Amygdala (tissue), 56 donors: ENCODE data around the gene CD96.

Experiments used
- DNase-seq, 56 donors: peaks; one replicate each; lab custom pipeline; 2025; lab: John Stamatoyannopoulos, UW

CD96 gene

DNA sequence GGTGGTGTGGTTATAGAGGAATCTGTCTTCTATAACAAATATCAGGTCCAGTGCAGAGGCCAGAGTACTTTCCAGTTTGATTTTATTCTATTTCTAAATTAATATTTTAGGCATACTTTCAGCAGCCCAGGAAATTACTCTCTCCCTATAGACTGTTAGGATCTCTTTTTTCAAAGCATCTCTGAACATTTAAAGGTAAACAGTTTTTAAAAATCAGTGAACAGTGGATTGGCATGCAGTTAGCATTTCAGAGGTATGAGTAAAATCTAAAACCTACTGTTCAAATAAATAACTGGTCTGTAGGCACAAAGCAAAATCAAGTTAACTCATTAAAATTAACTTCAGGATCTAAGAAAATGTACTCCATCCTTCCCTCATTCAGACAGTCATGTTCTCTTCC is 50.1 kb downstream of the CD96 start:
- DNase-seq: no peak

DNA sequence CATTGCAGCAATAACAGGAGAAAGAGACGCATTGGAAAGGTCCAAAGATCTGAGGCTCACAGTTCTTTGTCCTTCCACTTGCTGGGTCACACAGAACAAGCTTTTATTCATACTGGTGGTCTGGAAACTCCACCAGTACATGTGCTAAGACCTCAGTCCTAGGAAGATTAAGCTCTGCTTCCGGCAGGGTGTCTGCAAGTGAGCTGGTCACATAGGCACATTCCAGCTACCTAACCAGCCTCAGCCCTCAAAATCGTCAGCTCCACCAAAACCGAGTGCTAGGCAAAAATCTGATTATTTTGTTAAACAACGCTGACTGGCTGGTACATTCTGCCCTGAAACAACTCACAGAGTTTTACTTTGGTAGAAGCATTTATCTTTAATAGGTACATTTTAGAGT is 50.9 kb downstream of the CD96 start:
- no peak for DNase-seq

DNA sequence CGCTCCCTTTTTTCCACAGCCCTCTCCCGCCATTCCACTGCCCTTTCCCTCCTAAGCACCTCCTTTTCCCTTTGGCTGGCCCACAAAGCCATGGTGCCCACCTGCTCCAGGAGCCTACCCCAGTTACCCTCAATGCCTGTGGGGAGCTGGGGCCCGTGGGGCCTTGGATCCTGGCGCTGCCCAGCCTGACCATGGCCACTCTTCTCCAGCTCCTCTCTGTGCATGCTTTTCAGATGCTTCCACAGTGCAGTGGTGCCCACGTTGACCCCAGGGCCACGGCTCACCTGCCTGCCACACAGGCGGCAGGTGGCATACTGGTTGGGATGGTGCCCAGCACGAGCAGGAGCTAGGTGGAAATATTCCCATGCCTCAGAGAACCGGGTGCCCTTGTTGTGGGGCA is 51.7 kb downstream of the CD96 start:
- no peak for DNase-seq

DNA sequence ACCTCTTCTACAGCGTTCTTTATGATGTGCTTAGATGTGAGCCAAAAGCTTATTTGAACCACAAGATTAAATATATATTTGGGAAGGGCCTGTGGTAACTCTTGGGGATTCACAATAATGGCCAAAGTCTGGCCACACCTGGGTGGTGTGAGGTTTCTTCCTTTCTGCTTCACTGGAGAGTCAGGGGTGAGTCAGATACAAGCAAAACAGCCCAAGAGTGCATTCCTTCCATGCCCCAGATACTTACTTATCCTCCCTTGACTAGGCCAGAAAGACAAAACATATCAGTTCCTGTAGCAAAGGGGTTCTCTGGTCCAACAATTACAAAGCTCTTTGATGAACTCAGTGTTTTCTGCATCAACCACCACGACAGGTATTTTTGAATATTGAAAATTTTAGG is 52.2 kb downstream of the CD96 start:
- no peak for DNase-seq

DNA sequence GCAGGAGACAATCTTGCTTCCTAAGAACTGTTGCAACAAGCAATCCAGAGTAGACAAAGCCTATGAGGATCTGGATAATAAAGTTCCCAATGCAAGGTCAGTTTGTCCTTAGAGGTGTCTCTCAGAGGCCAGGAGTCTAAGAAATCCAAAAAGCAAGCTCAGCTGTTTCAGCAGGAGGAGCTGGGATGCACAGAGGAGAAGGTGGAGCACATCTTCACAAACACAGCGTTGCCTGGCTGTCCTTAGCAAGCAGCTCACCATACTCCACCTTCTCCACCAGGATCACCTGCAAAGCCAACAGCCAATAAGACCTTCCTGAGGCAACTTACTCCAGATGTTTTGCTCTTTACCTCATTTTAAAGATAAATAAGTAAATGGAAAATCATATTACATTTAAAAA is 52.8 kb downstream of the CD96 start:
- no peak for DNase-seq

DNA sequence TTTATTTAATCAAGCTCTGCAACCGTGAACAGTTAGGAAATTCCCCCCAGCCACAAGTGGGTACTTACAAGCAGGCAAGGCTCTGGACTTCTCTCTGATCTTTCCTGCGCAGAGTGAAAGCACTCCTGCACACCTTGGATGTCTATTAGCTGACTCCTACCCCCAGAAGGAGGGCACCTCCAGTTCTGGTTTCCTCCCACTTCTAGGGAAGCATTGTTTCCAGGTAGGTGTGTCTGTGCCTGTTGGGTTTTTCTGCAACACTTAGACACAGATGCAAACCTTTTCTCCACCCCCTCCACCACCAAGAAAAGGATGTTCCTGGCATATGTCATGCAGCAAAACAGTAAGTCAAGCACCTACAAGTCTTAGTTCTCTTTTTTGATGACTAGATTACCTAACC is 53.2 kb downstream of the CD96 start, which contains the start of gene ZBED2:
ZBED2 (minus strand) TSS at position 115 of the 400 bp plus-strand sequence. CDS start 1,145 bp downstream, outside the sequence.
- no peak for DNase-seq

DNA sequence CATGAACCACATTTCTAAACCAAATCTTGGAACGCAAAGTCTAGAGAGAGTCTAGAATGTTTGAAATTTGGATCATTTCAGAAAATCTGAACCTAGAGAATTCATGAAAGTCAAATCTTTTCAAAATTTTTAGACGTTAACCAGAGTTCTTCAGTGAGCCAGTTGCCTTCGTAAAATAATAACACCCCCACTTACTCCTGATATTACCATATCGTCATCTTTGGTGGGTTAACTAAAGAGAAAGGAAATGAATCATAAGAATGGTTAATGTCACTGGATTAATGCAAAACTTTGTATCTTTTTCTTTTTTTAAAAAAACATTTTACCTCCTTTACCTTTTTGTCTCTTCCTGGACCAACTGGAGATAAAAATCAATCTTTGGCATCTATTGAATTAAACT is 54.3 kb downstream of the CD96 start:
- no peak for DNase-seq

DNA sequence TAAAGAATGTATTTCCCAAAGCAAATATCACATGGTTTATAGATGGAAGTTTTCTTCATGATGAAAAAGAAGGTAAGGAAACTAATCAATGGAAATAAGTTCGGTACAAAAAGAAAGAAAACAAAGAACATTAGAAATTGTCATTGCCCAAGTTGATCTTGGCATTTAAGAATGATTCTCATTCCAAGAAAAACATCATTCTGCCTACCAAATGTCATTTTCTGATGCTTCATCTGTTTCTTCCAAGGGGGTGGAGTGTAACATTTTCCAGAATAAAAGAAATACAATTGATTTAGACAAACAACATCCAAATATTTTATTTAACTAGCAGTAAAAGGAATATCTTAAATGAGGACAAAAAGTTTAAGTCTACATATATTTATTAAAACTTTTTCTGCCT is 56.1 kb downstream of the CD96 start:
- no peak for DNase-seq

DNA sequence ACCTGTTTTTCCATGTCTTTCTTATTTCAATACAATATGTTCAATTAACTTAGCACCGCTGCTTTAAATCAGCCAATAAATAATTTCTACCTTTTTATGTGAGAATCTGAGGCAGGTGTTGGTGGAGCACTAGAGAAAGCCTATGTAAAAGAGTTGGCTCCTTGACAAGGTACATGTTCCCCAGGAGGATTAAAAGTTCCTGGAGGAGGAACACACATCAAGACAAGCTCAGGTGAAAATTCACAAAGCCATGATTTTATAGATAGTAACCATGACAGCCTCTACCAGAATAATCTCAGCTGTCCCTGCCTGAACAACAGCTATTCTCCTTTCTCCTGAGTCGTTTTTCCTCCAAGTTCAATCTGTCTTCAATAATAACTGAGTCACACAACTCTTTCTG is 56.6 kb downstream of the CD96 start:
- DNase-seq: no peak

DNA sequence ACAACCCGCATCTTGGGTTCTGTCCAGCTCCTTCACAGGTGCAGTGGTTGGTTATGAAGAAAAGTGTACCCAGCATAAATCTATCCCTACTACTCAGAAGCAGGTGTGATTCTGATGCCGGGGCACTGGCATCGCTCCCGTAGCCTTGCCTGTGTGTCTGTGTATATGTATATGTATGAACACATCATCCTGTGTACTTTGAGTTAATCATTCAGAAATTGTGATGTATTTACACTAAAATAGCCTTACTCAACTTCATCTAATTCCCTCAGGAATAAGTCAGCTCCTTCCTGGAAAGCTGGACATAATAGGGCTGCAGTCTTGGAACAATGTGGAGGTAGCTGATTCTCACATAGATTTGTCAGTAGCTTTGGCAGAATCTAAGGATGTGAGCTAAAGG is 59.8 kb downstream of the CD96 start:
- DNase-seq: no peak

DNA sequence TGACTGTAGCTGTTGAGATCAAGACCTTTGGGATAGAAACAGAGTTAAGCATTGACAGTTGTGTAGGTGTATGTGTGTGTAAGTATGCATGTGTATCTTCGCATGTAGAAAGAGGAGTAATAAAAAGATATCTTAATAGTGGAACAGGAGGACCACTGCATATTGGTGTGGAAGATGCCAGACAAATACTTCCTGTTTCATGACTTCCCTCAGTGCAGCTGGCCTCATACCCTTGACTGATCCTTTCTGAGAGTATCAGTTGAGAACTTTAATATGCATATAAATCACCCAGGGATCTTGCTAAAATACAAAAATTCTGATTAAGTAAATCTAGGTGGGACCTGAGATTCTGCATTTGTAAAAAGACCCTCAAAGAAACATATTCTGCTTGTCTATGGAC is 61.7 kb downstream of the CD96 start:
- DNase-seq: no peak

DNA sequence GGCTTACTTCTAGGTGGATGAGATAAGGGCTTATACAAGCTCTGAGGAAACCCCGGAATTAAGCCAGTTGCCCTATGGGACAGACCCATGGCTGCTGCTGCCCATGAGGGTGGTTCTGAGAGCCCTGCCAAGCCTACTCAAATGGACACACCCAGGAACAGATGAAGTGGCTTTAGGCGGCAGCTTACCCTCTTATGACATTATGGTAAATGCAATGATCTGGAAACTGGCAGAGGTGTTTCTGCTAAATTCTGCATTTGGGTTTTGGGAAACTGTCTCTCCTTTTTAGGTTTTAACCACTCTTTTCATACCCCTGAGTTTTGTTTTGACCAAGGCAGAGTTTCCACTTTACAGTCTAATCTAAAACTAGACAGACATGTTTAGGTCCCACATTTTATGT is 62.1 kb downstream of the CD96 start:
- DNase-seq: no peak

DNA sequence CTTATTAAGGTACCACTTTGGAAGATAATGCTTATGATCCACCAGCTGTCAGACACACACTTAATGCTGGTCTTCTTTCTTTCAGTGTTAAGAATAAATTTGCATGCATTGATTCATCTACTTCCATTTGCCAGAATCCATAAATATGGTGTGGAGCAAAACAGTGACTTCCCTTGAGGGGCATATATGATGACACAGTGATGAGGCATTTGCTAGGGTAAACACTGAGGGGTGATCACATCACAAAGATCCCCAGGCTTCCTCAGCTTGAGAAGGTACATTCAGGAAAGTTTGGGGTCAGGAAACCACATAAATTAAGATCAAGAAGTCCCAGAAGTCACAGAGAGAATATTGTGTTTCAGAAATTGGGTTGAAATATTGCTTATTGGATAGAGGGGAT is 63.0 kb downstream of the CD96 start:
- DNase-seq: no peak

DNA sequence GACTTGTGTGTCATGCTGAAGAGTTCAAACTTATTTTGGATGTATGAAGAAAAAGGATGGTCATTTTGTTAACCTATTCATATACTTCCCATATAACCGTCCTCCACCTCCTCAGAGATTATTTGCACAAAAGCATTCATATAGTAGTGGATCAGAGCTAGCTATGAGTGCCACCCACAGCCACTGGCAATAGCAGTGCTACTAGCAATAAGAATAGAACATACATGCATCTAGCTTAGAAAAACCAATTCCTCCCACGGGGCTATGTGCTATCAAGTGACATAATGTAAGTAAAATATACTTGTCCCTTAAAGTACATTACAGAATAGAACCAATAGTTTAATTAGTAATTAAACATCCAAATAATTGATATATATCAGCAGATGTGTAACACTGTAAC is 63.5 kb downstream of the CD96 start:
- DNase-seq: no peak

DNA sequence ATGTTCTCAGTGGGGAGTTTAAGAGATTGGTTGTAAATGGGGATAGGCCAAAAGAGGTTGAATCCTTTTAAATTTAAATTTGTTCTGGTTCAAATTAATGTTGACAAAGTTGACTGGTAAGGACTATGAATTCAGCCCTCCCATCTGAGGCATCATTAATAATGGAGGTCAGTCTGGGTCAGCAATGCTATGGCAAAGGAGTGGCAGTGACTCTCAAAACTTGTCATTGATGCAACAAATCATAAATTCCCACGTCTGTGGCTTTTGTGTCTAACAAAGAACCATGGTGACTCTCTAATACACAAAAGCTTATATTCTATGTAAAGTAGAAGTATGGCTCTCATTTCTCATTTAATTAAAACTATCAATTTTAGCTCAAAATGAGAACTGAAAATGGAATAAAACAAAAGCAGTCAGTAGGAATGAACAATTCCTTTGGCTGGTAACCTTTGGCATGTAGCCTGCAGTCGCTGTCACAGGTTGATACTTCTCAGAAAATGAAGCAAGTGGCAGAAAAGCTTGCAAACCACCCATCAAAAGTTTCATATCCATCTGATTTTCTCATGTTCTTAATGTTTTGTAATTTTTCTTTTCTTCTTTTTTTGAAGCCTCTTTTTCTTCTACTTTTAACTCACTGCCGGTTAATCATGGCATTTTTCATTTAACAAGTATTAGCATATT is 65.4 kb downstream of the CD96 start:
- no peak for DNase-seq

DNA sequence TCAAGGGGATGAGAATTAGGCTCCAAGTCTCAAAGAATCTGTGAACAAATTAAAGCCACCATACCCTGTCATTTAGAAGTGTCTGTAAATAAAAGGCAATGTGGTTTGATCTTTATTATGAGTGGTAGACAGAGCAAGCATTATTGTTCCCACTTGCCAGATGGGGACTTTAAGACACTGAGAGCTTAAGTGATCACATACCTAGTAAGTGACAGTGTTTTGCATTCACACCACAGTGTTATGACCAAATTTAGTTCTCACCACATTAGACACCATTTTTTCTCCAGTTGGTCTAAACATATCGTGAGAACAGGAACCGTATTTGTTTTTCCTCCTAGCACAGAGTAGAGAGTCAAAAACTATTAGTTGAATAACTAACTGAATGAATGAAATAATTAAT is 66.4 kb downstream of the CD96 start:
- DNase-seq: no peak

DNA sequence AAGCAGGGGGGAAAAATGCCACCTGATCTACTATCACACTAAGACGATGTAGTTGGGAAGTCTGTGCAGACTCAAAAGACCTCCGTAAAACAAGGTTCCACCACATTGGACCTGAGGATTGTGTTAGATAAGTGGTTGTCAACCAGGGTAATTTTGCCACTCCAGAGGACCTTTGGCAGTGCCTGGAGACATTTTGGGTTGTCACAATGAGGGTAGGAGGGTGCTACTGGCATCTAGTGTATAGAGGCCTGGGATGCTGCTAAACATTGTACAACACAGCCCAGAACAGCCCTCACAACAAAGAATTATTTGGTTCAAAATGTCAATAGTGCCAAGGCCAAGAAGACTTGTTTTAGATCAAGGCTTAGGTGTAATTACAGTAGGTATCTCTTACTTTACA is 67.7 kb downstream of the CD96 start:
- no peak for DNase-seq

DNA sequence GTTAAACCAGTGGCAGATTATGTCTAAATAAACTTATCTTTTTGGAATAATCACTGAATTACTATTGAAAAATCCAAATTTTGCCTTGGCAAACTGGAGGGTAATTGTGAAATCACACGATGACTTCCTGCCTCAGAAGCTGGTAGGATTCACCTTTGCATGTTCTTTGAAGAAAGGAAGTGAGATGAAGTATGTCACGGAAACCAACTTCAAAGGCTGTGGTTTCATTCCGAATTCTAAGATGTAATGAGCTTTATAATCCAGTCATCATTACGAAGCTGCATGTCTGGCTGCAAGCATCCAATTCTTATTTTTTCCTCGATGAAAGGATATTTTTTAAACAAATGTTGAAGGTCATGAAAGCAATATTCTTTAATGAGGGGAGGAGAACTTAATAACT is 68.2 kb downstream of the CD96 start:
- DNase-seq: no peak

DNA sequence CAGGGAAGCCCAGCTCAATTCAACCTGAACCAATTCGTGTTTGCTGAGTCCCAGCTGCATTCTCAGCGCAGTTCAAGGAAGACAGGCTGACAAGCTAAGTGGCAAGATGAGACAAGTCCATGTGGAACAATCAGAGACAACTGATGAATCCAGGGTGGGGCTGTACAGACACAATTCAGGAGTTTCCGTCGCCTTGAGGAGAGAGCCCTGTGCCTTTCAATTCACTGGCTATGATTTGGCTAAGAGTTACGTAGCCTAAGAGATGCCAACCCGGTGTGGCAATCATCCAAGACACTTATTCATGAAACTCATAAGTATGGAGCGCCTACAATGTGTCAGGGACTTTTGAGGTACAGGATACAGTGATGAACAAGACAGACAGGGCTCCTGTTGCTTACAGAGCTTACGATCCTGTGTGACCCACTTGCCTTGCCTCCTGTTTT is 68.6 kb downstream of the CD96 start:
- no peak for DNase-seq

DNA sequence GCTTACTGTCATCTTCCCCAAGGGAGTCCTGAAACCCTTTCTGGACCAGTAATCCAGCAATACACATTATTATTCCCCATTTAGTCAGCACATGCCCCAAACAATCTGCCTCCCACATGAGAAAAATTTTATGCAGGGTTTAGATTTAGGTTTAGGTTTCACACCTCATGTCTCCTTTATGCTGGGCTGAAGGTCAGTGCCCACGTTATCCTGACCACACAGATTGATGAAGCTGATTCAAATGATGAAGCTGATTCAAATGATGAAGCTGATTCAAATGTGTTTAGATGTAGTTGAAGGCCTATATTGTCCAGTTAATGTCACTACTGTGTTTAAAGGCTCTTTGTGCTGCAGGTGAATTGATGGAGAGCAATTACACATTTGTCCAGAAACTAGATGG is 71.3 kb downstream of the CD96 start:
- DNase-seq: no peak

DNA sequence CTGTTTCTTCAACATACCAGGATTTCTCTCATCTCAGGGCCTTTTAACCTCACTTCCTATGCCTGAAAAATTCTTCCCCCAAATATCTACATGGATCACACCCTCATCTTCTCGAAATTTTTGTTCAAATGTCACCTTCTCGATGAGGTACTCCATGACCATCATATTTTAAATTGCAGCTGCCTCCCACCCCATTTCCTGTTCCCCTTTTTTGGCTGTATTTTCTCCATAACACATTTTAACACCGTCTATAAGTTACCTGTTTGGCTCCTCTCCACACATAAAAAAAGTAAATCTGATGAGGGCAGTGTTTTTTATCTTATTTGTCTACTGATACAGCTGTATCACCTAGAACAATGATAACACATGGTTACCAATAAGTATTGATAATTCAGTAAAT is 73.9 kb downstream of the CD96 start:
- DNase-seq: no peak

DNA sequence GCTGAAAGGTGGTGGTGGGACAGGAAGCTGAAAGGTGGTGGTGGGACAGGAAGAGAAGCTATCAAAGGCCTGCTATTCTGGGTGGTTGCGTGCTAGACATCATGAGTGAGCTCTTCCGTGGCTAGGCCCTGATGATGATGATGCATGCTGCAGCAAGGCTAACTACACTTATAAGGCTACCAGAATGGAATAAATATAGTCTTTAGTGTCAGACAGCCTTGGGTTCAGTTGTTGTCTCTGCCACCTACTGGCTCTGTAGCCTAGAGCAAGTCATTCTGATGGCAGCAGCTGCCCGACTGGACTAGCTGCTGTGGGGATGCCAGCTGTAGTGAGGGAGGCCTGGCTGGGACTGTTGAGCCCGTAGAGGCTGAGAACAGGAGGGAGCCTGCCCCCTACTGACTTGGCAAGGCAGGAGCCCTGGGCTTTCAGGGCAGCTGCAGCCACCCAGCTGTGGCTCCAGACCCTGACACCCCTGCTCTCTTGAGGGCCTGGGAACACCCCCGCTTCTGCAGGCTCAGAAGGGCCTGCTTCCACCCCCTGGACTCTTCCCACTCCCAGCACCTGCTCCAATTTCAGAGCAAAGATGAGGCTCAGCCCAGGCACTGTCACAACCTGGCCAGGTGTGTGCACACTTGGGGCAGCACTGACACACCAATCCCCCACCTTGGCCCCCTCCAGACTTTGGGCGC is 74.6 kb downstream of the CD96 start:
- DNase-seq: no peak

DNA sequence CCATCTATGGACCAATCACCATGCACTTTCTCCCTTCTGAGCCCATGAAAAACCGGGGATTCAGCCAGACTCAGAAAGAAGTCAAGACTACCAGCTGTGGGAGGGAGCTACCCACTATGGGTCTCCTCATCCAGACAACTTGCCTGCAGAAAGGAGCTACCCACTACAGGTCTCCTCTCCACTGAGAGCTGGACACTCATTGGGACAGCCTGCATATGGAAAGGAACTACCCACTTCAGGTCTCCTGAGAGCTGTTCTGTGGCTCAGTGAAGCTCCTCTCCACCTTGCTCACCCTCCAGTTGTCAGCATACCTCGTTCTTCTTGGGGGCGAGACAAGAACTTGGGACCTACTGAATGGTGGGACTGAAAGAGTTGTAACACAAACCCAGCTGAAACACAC is 75.4 kb downstream of the CD96 start:
- DNase-seq: no peak
